Measurements from ENCODE around the gene CD4. TPM values are rescaled to one million over a fixed set of nuclear protein-coding genes. Genes with fewer than 3 reads are reported as not detected.

The CD4 gene
- polyA plus RNA-seq, 1 donor, result 25.5 TPM

DNA sequence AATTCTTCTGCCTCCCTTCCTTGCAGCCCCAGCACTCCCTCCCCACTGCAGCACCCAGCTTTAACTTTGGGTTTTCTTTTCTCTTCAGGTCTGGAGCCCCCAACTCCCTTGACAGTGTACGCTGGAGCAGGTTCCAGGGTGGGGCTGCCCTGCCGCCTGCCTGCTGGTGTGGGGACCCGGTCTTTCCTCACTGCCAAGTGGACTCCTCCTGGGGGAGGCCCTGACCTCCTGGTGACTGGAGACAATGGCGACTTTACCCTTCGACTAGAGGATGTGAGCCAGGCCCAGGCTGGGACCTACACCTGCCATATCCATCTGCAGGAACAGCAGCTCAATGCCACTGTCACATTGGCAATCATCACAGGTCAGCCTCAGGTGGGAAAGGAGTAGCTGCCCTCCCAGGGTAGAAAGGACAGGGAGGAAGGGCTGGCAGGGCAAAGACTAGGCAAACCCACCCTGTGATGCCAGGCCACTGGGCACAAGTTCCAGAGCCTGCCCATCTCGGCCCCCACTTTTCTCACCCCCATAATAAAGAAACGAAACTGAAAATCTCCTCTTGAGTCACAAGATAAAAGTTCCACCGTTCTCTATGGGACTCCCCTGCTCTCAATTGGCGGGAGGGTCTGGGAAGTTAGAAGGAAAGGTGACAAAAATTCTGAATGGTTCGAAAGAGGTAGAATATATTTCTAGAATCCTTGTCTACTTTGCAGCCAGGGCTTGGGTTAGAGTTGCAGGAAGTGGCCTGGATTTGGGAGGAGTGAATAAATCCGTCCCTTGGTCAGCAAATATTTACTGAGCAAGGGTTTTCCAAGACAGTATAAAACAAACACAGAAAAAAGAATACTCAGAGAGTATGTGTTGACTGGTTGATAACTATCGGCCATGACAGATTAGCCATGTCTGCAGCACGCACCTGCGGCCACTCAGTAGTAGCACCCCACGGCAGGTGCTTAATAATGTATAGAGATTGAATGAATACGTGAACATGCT is 13.8 kb upstream of the CD4 start:
- no peak for DNase-seq

DNA sequence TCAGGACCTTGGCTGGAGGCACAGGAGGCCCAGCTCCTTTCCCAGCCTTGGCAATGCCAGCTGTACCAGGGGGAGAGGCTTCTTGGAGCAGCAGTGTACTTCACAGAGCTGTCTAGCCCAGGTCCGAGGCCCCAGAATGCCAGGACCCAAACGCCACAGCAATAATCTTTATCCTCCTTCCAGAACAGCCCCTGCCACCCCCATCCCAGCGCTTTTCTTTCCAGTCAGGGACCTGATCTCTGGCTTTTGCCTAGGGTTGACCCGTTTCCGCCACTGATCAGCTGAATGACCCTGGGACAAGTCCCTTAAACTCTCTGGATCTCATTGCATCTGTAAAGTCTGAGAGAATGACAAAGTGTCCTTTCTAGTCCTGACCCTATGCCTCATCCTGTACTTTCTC is 11.9 kb upstream of the CD4 start:
- no peak for DNase-seq

GRCh38 chr12:6778217-6778573 is 11.1 kb upstream of the CD4 start:
- no peak for DNase-seq

DNA sequence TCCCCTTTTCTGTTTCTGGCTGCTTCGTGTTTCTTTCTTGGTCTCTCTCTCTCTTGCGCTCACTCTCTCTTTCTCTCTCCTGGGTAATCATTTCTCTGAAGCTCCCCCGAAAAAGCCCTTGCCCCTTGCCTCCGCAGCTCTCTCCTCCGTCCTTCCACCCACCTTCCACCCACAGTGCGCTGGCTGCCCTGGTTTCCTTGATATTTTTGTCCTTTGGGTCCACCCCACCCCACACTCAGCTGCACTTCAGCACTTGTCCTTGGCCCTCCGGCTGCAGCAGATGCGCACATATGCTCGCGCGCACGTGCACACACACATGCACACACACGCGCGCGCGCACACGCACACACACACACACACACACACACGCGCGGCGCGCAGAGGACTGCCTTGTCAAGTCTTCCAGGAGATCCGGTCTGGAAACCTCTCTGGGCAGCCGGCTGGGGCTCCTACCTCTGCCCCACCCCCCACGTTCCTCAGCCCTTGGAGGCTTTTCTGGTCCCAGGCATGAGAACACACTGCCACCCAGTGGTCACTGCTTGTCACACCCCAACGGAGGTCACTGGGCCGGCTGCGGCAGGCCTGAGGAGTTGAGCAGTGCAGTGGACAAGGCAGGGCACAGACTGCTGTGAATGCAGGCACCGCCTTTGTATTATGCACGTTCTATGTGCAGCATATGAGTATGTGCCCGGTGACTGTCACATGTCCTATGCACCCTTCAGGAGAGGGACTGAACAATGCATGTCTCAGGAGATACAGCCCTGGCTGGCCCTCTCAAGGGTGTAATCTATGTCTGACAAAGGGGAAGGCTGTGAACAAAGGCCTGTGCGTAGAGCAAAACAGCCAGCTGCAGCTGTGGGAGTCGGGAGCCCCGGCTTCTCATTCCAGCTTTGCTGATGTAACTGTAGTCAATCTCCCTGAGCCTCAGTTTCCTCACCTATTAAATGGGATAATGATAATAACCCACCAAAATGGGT is 10.5 kb upstream of the CD4 start:
- peak; percentile 96 for DNase-seq

DNA sequence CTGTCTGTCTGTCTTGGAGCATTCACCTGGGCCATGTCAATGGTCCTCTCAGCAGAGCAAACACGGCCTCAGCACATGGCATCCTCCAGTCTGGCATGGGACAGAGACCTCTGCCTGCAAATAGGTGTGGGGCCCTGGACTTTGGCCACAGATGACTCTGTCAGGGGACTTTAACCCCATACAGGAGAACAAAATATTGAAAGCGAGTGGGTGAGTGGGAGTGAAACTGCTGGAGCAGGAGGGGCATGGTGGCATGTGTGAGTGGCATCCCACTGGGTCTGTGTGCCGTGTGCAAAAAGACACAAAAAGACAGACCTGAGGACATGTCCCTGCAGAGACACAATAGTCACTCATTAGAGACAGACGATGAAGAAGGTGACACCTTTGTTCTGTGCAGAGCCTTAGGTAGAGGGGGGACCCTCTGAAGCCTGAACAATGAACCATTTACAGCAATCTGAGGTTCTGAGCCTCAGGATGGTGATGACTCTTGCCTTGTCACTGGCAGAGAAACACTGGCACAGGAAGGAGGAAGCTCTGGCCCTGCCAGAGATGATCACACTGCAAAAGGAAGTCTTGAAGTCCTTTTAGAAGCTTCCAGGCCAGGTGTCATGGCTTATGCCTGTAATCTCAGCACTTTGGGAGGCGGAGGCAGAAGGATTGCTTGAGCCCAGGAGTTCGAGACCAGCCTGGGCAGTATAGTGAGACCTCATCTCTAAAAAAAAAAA is 9.5 kb upstream of the CD4 start:
- no peak for DNase-seq

GRCh38 chr12:6780573-6780972 is 8.8 kb upstream of the CD4 start:
- no peak for DNase-seq

- no peak for DNase-seq
Measured at GRCh38 chr12:6782119-6782518, 7.2 kb upstream of the CD4 start.

GRCh38 chr12:6782850-6783566 is 6.3 kb upstream of the CD4 start:
- no peak for DNase-seq

GRCh38 chr12:6783828-6784227 is 5.5 kb upstream of the CD4 start:
- DNase-seq, result no peak

DNA sequence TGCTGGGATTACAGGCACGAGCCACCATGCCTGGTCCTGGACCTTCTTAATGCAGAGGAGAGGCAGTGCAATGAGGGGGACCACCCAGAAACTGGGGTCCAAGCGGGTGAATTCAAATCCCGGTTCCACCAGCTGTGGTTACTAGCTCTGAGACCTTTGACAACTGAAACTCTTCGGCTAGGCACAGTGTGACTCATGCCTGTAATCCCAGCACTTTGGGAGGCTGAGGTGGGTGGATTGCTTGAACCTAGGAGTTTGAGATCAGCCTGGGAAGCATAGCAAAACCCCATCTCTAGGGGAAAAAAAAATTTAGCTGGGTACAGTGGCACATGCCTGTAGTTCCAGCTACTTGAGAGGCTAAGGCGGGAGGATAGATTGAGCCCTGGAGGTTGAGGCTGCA is 5.0 kb upstream of the CD4 start:
- no peak for DNase-seq

DNA sequence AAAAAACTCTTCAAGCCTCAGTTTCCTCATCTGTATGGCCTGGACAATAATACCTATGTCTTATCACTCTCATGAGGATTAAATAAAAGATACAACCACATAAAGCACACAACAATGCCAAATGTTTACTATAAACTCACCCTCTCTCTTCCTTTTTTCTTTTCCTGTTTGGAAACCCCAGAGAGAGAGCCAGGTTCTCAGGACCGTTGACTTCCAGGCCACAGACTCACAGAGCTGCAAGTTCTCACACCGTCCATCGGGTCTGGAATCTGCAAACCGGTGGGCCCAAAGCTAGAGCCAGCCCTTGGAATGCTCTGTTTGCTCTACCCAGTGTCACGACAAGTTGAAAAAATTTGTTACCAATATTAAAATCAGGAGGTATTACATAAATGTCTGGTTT is 4.6 kb upstream of the CD4 start:
- no peak for DNase-seq

GRCh38 chr12:6786416-6787094 is 2.8 kb upstream of the CD4 start:
- DNase-seq, result no peak

- no peak for DNase-seq
Measured at GRCh38 chr12:6787309-6787708, 2.0 kb upstream of the CD4 start.

GRCh38 chr12:6790496-6791150 is 1.3 kb downstream of the CD4 start:
- no peak for DNase-seq

GRCh38 chr12:6791931-6792520 is 2.7 kb downstream of the CD4 start:
- DNase-seq, result no peak

DNA sequence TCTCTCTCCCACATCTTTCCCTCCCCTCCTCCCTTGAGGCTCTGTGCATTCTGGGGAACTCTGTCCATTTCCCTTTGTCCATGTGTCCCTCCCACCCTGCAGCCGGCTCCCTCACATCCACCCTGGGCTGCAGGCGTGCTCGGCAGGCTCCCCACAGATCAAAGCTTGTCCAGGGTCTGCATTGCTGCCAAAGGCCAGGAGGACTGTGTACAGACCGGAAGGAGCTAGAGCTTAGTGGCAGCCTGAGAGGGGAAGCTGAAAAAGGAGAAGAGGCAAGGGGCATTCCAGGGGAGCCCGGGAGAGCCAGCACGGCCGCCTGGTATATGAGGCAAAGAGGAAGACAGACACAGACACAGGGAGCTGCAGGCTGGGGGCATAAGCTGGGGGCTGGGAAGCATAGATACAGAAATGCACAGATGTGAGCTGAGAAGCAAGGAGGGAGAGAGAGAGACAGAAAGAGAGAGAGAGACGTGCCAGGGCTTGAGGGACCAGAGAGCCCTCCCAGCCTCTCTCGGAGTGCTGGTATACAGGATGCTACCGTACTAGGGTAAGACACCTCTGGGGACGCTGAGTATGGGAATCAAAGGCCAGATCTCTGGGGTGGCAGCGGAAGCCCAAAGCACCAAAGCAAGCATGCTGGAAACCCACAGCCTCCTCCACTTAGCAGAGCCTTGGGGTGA is 3.3 kb downstream of the CD4 start:
- peak; percentile 41 for DNase-seq

DNA sequence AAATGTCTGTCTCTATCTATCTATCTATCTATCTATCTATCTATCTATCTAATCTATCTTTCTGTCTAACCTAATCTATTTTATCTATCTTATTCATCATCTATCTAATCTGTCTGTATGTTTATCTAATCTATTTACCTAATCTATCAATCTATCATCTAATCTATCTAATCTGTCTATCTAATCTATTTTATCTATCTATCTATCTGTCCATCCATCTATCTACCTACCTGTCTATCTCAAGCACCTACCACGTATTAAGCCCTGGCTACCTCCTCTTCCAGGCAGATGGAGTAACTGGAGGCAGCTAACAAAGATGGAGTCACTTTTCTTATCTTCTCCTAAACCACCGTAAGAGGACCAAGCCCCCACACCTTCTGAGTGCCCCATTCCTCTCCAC is 5.8 kb downstream of the CD4 start:
- DNase-seq, result no peak

GRCh38 chr12:6796576-6796975 is 7.2 kb downstream of the CD4 start:
- no peak for DNase-seq

DNA sequence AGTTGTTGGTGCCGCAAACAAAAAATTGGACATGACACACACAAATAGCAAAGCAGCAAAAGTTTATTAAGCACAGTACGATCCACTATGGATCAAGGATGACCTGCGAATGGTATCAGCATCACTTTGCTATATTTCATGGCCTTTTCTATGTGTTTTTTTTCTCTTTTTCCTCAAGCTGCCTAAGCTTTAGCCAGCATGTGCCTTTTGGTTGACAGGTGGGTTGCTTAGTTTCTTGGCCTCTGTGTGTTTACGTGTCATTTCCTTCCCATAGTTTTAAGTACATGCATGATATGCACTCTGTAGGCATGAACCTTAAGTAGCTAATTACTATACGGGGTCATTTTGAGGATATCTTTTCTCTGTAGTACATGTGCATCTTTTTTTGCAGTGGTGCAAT is 9.8 kb downstream of the CD4 start:
- no peak for DNase-seq

Data from left kidney (tissue), 2 donors.